GM19468 (cell line): Measurements from ENCODE around the gene SEC14L2.
"Not testable (repeated sequence)": the region's sequence is repeated elsewhere in the genome, so short reads cannot be mapped to it uniquely, and the experiment has no call there.

Source experiments
- ATAC-seq: cut with Tn5 transposase; IDR thresholded peaks from one replicate; pipeline ENCODE4 v1.9.1; 2021; ENCODE audit warnings: mild to moderate bottlenecking, moderate library complexity, moderate number of reproducible peaks; ENCODE audit not compliant: unreplicated experiment; ENCODE audit errors: extremely low read depth

SEC14L2 gene

GRCh38 chr22:30445438-30446145, 48.8 kb downstream of the SEC14L2 start:
- no peak for ATAC-seq

GRCh38 chr22:30447656-30448055, 50.8 kb downstream of the SEC14L2 start:
- no peak for ATAC-seq

GRCh38 chr22:30451488-30451887, 54.7 kb downstream of the SEC14L2 start:
- ATAC-seq = not testable (repeated sequence)

GRCh38 chr22:30452861-30453260, 56.0 kb downstream of the SEC14L2 start:
- ATAC-seq = no peak

- no peak for ATAC-seq
Measured at GRCh38 chr22:30453731-30454510, 57.1 kb downstream of the SEC14L2 start.

GRCh38 chr22:30455075-30455840, 58.4 kb downstream of the SEC14L2 start:
- ATAC-seq = no peak

GRCh38 chr22:30457981-30458380, 61.2 kb downstream of the SEC14L2 start:
- ATAC-seq = no peak

- no peak for ATAC-seq
Measured at GRCh38 chr22:30459181-30460052, 62.6 kb downstream of the SEC14L2 start.

GRCh38 chr22:30460147-30460546, 63.3 kb downstream of the SEC14L2 start:
- ATAC-seq = no peak

GRCh38 chr22:30460555-30460954, 63.7 kb downstream of the SEC14L2 start:
- ATAC-seq = not testable (repeated sequence)

- no peak for ATAC-seq
Measured at GRCh38 chr22:30469165-30469564, 72.3 kb downstream of the SEC14L2 start.

GRCh38 chr22:30470655-30471054, 73.8 kb downstream of the SEC14L2 start:
- ATAC-seq = no peak

- ATAC-seq = no peak
Measured at GRCh38 chr22:30471616-30472318, 74.9 kb downstream of the SEC14L2 start, which contains the start of gene SEC14L3. Gene SEC14L3, minus strand, starts transcription at chr22:30472017. Its CDS starts 59 bp downstream, at chr22:30471958.

- ATAC-seq = no peak
Measured at GRCh38 chr22:30472994-30473720, 76.3 kb downstream of the SEC14L2 start.

GRCh38 chr22:30474121-30474520, 77.3 kb downstream of the SEC14L2 start:
- ATAC-seq = no peak
